ENCODE data around the gene ACAD10.
A peak's percentile ranks its signal among the peaks of the same experiment; 100 is the strongest.

GRCh38 chr12:111775205-111776193 lies 89.6 kb downstream of the ACAD10 start:
- TF ChIP-seq POLR2A (IDR thresholded peaks at IDR 0.05) (peak in 1 of 3 donors; percentile 54), CTCF (IDR thresholded peaks at IDR 0.05 in 8 of 11, conservative IDR thresholded peaks at IDR 0.05 in 3 of 11) (no peak), POLR2AphosphoS5 (IDR thresholded peaks at IDR 0.05) (peak in 2 of 3 donors; percentile 48 to 88)
